ENCODE measurements around the gene ASIC3. TPM values are rescaled to one million over a fixed set of nuclear protein-coding genes. Genes with fewer than 3 reads are reported as not detected.

ASIC3 gene
- polyA plus RNA-seq, 3 donors from 2014 or later, result not detected

DNA sequence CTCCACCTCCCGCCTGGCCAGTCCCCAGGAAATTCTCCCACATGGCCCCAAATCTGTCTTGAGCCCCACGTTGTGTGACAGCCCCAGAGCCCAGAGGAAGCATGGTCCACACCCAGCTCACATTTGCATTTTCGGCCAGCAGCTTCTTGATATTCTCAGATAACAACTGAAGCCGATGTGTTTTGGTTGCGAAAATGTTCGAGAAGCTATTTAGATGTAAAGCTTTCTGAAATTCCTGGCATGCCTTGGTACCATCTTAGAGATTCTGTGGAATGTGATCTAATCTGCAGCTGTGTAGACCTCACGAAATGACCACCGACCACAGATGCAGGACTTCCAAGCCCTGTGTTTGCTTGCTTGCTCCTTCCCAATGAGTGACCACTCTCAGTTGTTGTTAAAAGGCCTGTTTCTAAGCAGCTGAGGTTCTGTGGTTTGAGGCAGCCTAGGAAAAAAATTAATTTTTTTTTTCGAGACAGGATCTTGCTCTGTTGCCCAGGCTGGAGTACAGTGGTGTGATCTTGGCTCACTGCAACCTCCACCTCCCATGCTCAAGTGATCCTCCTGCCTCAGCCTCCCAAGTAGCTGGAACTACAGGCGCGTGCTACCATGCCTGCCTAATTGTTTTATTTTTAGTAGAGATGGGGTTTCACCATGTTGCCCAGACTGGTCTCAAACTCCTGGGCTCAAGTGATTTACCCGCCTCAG, 19.9 kb downstream of the ASIC3 start:
- peaks cover 0 to 22% (median 4%) of the 10 kb centered on the region in 3 donors for H3K36me3 Mint-ChIP-seq
- no peak for DNase-seq
- H3K27ac Mint-ChIP-seq, result no peak overlapping the region
- H3K9me3 Mint-ChIP-seq, result no peaks in the 10 kb centered on the region
- H3K4me1 Mint-ChIP-seq, result no peaks in the 10 kb centered on the region
- H3K4me3 Mint-ChIP-seq, result no peak overlapping the region
- H3K27me3 Mint-ChIP-seq (ENCODE audit: low read depth in 3 of 3), result no peaks in the 10 kb centered on the region

GRCh38 chr7:151069841-151070573, 21.7 kb downstream of the ASIC3 start:
- no peak for DNase-seq
- Mint-ChIP-seq H3K27ac (no peak overlapping the region), H3K9me3 (no peaks in the 10 kb centered on the region)

DNA sequence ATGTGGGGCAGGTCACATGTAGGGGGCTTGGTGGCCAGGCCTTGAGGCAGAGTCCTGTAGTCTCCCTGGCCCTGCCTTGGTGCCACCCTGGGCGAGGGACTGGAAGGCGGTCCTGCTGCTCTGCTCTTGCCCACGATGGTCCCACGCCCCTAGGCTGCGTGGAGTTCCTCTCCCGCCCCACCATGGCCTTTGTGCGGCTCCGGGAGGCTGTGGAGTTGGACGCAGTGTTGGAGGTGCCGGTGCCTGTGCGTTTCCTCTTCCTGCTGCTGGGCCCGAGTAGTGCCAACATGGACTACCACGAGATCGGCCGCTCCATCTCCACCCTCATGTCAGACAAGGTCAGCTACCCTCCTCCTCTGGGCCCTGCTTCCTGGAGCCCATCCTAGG, 22.2 kb downstream of the ASIC3 start:
- H3K27me3 Mint-ChIP-seq (ENCODE audit: low read depth in 3 of 3), result no peaks in the 10 kb centered on the region
- no peak overlapping the region for H3K4me3 Mint-ChIP-seq
- no peak for DNase-seq
- no peaks in the 10 kb centered on the region for H3K9me3 Mint-ChIP-seq
- H3K36me3 Mint-ChIP-seq, result peaks cover 0 to 20% (median 4%) of the 10 kb centered on the region in 3 donors
- no peak overlapping the region for H3K27ac Mint-ChIP-seq
- H3K4me1 Mint-ChIP-seq, result no peaks in the 10 kb centered on the region

More at GRCh38 chr7:151069841-151070573, 21.7 kb downstream of the ASIC3 start:
- Mint-ChIP-seq H3K27me3 (ENCODE audit: low read depth in 3 of 3) (no peaks in the 10 kb centered on the region), H3K4me1 (no peaks in the 10 kb centered on the region), H3K36me3 (peaks cover 0 to 22% (median 4%) of the 10 kb centered on the region in 3 donors), H3K4me3 (no peak overlapping the region)

DNA sequence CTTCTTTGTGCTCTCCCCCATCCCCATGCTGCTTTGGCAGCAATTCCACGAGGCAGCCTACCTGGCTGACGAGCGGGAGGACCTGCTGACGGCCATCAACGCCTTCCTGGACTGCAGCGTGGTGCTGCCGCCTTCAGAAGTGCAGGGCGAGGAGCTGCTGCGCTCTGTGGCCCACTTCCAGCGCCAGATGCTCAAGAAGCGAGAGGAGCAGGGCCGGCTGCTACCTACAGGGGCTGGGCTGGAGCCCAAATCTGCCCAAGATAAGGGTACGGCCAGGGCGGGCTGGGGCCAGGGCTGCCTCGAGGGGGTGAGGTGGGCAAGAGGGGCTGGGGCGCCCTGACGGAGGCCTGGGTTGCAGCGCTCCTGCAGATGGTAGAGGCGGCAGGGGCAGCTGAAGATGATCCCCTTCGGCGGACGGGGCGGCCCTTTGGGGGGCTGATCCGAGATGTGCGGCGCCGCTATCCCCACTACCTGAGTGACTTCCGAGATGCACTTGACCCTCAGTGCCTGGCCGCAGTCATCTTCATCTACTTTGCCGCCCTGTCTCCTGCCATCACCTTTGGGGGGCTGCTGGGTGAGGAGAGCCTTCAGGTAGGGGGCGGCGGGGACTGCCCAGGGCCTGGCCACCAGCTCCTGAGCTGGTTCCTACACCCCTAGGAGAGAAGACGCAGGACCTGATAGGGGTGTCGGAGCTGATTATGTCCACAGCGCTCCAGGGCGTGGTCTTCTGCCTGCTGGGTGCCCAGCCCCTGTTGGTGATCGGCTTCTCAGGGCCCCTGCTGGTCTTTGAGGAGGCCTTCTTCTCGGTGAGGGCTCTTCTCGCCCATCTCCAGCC, 22.9 kb downstream of the ASIC3 start:
- no peak overlapping the region for H3K27ac Mint-ChIP-seq
- H3K36me3 Mint-ChIP-seq, result peaks cover 0 to 22% (median 4%) of the 10 kb centered on the region in 3 donors
- no peaks in the 10 kb centered on the region for H3K4me1 Mint-ChIP-seq
- no peak for DNase-seq
- H3K4me3 Mint-ChIP-seq, result no peak overlapping the region
- H3K27me3 Mint-ChIP-seq (ENCODE audit: low read depth in 3 of 3), result no peaks in the 10 kb centered on the region
- no peaks in the 10 kb centered on the region for H3K9me3 Mint-ChIP-seq

GRCh38 chr7:151073990-151074389, 25.7 kb downstream of the ASIC3 start:
- H3K27ac Mint-ChIP-seq, result peak overlapping the region in 1 of 6 donors; percentile 28
- H3K4me1 Mint-ChIP-seq, result peaks cover 8% of the 10 kb centered on the region in 2 donors
- H3K9me3 Mint-ChIP-seq, result no peaks in the 10 kb centered on the region
- no peak overlapping the region for H3K4me3 Mint-ChIP-seq
- H3K36me3 Mint-ChIP-seq, result peaks cover 0 to 14% (median 4%) of the 10 kb centered on the region in 3 donors
- peaks cover 0 to 5% (median 0%) of the 10 kb centered on the region in 3 donors for H3K27me3 Mint-ChIP-seq (ENCODE audit: low read depth in 3 of 3)
- no peak for DNase-seq

- no peak overlapping the region for H3K4me3 Mint-ChIP-seq
- no peak for DNase-seq
- H3K9me3 Mint-ChIP-seq, result no peaks in the 10 kb centered on the region
- peaks cover 16 to 19% of the 10 kb centered on the region in 2 donors for H3K4me1 Mint-ChIP-seq
- H3K27me3 Mint-ChIP-seq (ENCODE audit: low read depth in 3 of 3), result peaks cover 0 to 7% (median 0%) of the 10 kb centered on the region in 3 donors
- H3K27ac Mint-ChIP-seq, result no peak overlapping the region
- peaks cover 0 to 8% (median 0%) of the 10 kb centered on the region in 3 donors for H3K36me3 Mint-ChIP-seq
Measured at GRCh38 chr7:151074817-151075661, 26.7 kb downstream of the ASIC3 start.

DNA sequence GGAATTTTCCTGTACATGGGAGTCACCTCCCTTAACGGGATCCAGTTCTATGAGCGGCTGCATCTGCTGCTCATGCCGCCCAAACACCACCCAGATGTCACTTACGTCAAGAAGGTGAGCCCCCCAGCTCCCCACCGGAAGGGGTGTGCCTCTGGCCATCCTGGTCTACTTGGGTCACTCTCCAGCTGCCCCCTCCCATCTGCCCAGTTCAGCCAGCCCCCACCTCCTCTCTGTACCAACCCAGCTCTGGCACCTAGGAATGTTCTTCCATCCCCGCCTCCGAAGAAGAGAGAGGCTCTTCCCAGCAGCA, 27.3 kb downstream of the ASIC3 start:
- peaks cover 0 to 7% (median 0%) of the 10 kb centered on the region in 3 donors for H3K36me3 Mint-ChIP-seq
- no peaks in the 10 kb centered on the region for H3K9me3 Mint-ChIP-seq
- H3K4me1 Mint-ChIP-seq, result peaks cover 16 to 20% of the 10 kb centered on the region in 2 donors
- DNase-seq, result no peak
- H3K27me3 Mint-ChIP-seq (ENCODE audit: low read depth in 3 of 3), result peaks cover 0 to 7% (median 0%) of the 10 kb centered on the region in 3 donors
- H3K27ac Mint-ChIP-seq, result no peak overlapping the region
- no peak overlapping the region for H3K4me3 Mint-ChIP-seq

- no peak for DNase-seq
- Mint-ChIP-seq H3K27ac (no peak overlapping the region), H3K36me3 (peaks cover 0 to 4% (median 0%) of the 10 kb centered on the region in 3 donors), H3K4me3 (no peak overlapping the region), H3K9me3 (no peaks in the 10 kb centered on the region), H3K27me3 (ENCODE audit: low read depth in 3 of 3) (peaks cover 0 to 7% (median 0%) of the 10 kb centered on the region in 3 donors), H3K4me1 (peaks cover 16 to 20% of the 10 kb centered on the region in 2 donors)
Measured at GRCh38 chr7:151075978-151076426, 27.7 kb downstream of the ASIC3 start.

- H3K27ac Mint-ChIP-seq, result no peak overlapping the region
- no peak for DNase-seq
- H3K27me3 Mint-ChIP-seq (ENCODE audit: low read depth in 3 of 3), result peaks cover 0 to 7% (median 0%) of the 10 kb centered on the region in 3 donors
- no peaks in the 10 kb centered on the region for H3K9me3 Mint-ChIP-seq
- H3K36me3 Mint-ChIP-seq, result peaks cover 0 to 4% (median 0%) of the 10 kb centered on the region in 3 donors
- peaks cover 18 to 20% of the 10 kb centered on the region in 2 donors for H3K4me1 Mint-ChIP-seq
- no peak overlapping the region for H3K4me3 Mint-ChIP-seq
Measured at GRCh38 chr7:151076863-151077704, 28.8 kb downstream of the ASIC3 start.

- no peak for DNase-seq
- Mint-ChIP-seq H3K27me3 (ENCODE audit: low read depth in 3 of 3) (peaks cover 0 to 7% (median 2%) of the 10 kb centered on the region in 3 donors), H3K9me3 (no peaks in the 10 kb centered on the region), H3K36me3 (peaks cover 0 to 4% (median 0%) of the 10 kb centered on the region in 3 donors), H3K4me1 (peaks cover 22 to 24% of the 10 kb centered on the region in 2 donors), H3K27ac (peak overlapping the region in 4 of 6 donors; percentile 40 to 74 (median 66)), H3K4me3 (peak overlapping the region; percentile 41 to 85 (median 56))
Measured at GRCh38 chr7:151077705-151078232, 29.4 kb downstream of the ASIC3 start.

DNA sequence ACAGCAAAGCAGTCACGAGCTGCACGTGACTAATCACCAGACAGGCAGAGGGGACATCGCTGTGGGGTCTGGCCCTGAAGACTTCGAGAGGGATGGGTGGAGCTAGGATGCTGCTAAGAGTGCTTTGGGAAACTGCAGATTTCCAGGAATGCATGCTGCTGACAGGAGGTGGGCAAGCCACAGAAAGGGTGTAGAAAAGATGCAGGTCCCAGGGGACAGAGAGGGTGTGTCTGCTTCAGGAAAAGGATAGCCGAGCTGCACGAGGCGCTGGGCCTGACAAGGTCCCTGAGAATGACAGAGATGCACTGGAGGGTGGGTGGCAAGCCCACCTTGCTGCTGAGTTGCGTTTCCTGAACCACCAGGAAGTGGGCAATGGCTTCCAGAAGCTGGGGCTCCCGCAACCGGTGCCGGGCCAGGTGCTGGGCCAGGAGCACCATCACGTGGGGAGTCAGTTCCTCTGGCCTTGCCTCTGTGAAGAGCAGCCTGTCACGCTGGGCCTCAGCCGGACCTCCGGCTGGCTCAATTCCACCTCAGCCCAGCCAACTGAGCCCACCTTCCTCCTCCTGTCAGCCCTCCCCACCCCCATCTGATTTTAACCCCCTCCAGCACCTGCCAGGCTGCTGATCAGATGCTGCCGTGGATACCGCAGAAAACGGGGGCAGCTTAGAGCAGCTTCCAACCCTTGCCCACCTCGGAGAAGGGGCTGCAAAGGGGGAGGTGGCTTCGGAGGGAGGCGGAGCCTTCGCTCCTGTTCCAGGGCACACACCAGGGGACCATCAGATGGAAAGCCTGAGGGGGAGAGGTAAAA, 30.1 kb downstream of the ASIC3 start:
- H3K4me1 Mint-ChIP-seq, result peaks cover 24 to 27% of the 10 kb centered on the region in 2 donors
- H3K27me3 Mint-ChIP-seq (ENCODE audit: low read depth in 3 of 3), result peaks cover 0 to 7% (median 2%) of the 10 kb centered on the region in 3 donors
- H3K36me3 Mint-ChIP-seq, result peaks cover 0 to 4% (median 0%) of the 10 kb centered on the region in 3 donors
- no peak for DNase-seq
- H3K9me3 Mint-ChIP-seq, result no peaks in the 10 kb centered on the region
- H3K27ac Mint-ChIP-seq, result peak overlapping the region in 5 of 6 donors; percentile 40 to 88 (median 64)
- H3K4me3 Mint-ChIP-seq, result peak overlapping the region; percentile 76 to 85 (median 82)
